GM18511 (cell line): ENCODE results near the gene TMEM178B.

ENCODE experiments used
- ATAC-seq: cut with Tn5 transposase; IDR thresholded peaks from one replicate; pipeline ENCODE4 v1.9.1; 2021; ENCODE audit warnings: mild to moderate bottlenecking, moderate library complexity; ENCODE audit not compliant: unreplicated experiment

The TMEM178B gene

DNA sequence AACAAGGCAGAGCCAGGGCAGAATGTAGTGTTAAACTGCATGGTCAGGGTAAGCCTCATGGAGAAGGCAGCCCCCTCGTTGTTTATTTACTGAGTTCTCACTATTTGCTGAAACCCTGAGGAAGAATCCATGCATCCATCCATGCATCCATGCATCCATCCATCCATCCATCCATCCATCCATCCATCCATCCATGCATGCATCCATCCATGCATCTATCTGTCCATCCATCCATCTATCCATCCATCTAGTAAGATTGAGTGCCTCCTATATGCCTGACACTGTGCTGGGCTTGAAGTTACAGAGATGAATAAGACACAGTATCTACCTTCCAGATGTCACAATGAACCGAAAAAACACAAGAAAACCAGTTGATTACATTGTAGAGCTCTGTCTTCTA, 275.9 kb downstream of the TMEM178B start:
- no peak for ATAC-seq

GRCh38 chr7:141351175-141351574, 277.3 kb downstream of the TMEM178B start:
- ATAC-seq: no peak

- ATAC-seq: no peak
These were observed 279.1 kb downstream of the TMEM178B start for GRCh38 chr7:141352955-141353354.

DNA sequence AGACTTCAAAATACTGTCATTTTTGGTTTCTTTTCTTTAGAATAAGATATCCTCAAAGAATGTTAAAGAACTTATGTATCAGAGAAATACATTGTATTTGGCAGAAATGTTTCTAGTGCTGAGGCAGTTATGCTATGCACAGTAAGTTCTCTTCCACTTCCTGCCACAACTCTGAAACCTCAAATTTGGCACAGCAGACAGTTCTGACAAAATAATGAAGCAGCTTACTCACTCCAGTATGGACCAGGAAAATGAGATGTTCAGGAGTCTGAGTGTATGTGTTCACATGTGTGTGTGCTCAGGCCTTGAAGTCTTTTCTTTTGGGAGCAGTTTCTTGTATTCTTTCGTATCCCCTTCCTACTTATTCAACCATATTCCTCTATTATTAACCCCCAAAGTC, 280.4 kb downstream of the TMEM178B start:
- no peak for ATAC-seq

GRCh38 chr7:141355032-141355431, 281.2 kb downstream of the TMEM178B start:
- no peak for ATAC-seq

DNA sequence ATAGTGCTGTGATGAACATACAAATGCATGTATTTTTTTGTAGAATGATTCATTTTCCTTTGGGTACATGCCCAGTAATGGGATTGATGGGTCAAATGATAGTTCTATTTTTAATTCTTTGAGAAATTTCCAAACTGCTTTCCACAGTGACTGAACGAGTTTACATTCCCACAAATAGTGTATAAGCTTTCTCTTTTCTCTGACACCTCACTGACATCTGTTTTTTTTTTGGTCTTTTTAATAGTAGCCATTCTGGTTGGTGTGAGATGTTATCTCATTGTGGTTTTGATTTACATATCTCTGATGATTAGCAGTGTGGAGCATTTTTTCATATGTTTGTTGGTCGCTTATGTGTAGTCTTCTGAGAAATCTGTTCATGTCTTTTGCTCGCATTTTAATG, 282.3 kb downstream of the TMEM178B start:
- ATAC-seq: no peak

- no peak for ATAC-seq
These were observed 284.5 kb downstream of the TMEM178B start for GRCh38 chr7:141358386-141358785.

DNA sequence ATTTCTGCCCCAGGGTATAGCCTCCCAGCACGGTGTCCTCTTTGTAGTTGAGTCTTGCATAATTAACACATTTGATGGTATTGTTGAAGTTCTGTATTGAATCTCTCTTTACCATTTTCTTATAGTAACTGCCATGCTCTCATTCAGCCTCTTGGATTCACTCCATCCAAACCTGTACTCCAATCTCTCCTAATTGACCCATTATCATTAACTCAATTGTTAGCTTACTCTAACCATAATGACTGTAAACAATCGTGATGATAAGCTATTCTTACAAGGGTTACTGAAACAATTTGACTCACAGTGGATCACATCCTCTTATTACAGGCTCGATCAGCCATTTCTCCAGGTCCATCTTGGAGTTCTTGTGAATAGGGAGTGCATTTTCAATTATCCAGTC, 285.4 kb downstream of the TMEM178B start:
- no peak for ATAC-seq

GRCh38 chr7:141359740-141360415, 286.0 kb downstream of the TMEM178B start:
- no peak for ATAC-seq

DNA sequence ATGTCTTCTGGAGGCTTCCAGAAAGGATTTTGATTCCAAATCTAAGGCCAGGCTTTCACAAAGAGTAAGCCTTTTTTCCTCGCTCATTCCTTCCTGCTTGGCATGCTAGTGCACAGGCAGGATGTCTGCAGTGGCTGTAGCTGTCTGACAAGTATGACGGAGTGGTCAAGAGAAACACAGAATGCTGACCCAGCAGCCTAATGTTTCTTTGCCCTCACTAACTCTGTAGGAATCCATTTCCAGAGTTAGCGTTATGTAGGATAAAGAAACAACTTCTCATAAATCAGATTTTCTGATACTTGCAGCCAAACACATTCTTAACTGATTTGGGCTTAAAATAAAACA, 286.5 kb downstream of the TMEM178B start:
- no peak for ATAC-seq

- no peak for ATAC-seq
These were observed 286.9 kb downstream of the TMEM178B start for GRCh38 chr7:141360803-141361202.

GRCh38 chr7:141361479-141361878, 287.6 kb downstream of the TMEM178B start:
- ATAC-seq: no peak

GRCh38 chr7:141361960-141362359, 288.1 kb downstream of the TMEM178B start:
- ATAC-seq: no peak

GRCh38 chr7:141362580-141363435, 288.9 kb downstream of the TMEM178B start:
- ATAC-seq: no peak

DNA sequence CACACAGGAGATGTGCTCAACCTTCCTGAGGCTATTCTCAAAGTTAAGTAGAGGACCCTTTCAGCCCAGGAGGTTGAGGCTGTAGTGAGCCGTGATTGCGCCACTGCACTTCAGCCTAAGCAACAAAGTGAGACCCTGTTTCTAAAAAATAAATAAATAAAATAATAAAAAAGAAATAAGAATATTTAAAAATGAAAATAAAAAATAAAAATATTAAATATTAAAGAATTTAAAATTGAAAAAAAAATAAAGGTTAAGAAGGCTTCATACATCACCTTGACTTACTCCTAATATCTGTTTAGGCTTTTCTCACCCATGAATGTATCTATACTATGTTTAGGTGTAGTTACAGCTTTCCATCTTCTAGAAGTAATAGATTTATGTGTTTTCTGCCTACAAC, 289.9 kb downstream of the TMEM178B start:
- ATAC-seq: no peak

DNA sequence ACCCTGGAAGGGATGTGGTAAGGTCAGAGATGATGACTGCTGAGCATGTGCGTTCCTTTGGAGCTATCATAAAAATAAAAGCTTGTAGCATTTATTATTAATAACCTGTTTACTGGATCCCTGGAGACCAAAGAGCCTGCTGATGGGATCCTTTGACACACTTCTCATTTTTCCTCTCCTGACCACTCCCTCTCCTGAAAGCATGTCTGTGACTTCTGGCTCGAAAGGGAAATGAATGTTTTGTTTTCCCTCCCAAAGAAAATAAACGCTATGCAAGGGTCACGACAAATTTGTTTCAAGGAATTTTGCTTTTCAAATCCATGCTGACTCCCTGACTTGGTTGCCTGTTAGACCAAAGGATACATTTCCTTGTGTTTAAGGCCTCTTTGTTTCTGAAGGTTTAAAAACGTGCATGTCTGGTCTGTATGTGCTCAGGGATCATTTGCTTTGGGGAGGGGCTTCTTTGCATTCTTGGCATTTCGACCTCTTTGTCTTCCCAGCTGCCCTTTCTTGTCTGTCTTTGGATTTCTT, 292.3 kb downstream of the TMEM178B start:
- no peak for ATAC-seq

DNA sequence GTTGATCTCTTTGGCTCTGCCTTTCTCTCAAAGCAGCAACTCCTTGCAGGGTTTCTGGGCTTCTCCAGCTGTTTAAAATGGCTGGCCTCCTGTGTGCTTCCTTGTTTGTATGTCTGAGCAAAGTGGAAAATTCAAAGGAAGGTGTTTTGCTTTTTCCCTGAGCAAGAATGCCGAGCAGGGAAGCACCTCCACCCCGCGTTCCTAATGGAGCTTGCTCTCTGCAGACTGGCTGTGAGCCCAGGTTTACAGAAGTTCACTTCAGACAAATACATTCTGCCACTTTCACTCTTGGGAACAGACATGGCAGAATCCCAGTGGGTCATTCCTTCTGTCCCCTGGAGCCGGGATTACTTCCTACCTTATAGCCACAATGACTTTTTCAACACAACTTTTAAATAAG, 295.6 kb downstream of the TMEM178B start:
- no peak for ATAC-seq

GRCh38 chr7:141370178-141370577, 296.3 kb downstream of the TMEM178B start:
- no peak for ATAC-seq

- no peak for ATAC-seq
These were observed 296.8 kb downstream of the TMEM178B start for GRCh38 chr7:141370650-141371049.

GRCh38 chr7:141374425-141374824, 300.6 kb downstream of the TMEM178B start:
- no peak for ATAC-seq

- ATAC-seq: no peak
These were observed 301.6 kb downstream of the TMEM178B start for GRCh38 chr7:141375442-141375841.

DNA sequence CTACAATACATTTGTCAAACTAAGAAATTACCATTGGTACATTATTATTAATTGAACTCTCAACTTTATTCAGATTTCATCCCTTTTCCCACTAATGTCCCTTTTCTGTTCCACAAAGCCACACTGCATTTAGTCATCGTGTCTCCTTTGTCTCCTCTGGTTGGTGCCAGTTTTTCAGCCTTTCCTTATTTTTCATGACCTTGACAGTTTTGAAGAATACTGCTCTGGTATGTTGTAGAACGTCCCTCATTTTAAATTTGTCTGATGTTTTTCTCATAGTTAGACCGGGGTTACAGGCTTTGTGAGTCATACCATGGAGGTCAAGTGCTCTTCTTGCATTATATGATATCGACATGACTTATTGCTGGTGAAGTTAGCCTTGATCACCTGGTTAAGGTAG, 304.0 kb downstream of the TMEM178B start:
- ATAC-seq: no peak
